Measurements from ENCODE around the gene RERG. TPM values are rescaled to one million over a fixed set of nuclear protein-coding genes. Genes with fewer than 3 reads are reported as not detected.

The RERG gene
- total and polyA plus RNA-seq, 7 donors, result 1.6 to 3.1 (median 2.3) TPM

DNA sequence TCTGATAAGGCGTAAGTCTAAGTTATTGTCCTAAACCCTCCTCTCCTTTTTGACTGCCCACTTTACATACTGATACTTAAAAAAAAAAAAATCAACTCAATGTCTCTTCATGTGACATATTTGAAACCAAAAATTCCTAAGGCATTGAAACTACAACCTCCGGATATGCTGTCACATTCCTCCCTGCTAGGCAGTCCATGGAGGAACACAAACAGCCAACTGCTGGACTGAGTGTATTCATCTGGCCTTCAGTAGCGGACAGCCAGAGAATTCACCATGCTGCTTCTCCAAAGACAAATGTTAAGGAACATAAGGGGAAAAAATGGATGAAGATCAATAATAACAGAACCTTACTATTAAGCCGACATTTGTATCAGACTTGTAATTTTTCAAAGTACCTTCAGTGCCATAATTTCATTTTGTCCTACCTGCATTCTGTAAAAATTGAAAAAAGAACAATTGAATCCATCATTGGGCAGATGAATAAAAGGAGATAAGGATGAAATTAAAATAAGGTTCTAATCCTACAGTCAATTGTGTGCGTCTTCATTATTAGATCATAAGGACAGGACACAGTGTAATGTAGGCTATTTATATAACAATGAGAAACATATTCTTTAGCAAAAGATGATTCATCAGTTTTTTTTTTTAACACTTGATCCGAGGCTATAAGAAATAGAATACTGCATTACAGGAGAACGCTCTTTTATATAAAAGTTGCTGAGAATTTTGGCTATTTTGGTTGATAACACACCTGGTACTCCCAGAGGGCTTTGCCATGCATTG is 12.2 kb downstream of the RERG start:
- TF ChIP-seq, protein P1, sequence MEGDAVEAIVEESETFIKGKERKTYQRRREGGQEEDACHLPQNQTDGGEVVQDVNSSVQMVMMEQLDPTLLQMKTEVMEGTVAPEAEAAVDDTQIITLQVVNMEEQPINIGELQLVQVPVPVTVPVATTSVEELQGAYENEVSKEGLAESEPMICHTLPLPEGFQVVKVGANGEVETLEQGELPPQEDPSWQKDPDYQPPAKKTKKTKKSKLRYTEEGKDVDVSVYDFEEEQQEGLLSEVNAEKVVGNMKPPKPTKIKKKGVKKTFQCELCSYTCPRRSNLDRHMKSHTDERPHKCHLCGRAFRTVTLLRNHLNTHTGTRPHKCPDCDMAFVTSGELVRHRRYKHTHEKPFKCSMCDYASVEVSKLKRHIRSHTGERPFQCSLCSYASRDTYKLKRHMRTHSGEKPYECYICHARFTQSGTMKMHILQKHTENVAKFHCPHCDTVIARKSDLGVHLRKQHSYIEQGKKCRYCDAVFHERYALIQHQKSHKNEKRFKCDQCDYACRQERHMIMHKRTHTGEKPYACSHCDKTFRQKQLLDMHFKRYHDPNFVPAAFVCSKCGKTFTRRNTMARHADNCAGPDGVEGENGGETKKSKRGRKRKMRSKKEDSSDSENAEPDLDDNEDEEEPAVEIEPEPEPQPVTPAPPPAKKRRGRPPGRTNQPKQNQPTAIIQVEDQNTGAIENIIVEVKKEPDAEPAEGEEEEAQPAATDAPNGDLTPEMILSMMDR (IDR thresholded peaks at IDR 0.05), result no peak
- peak; percentile 46 to 78 (median 64) for ATAC-seq

GRCh38 chr12:15208140-15208539 is 13.1 kb downstream of the RERG start:
- intact Hi-C loops (cut with DNase I), result no loop called here
- Histone ChIP-seq H3K27ac (no peak overlapping the region), H3K27me3 (ENCODE audit: insufficient read depth in 3 of 3, low read length in 2 of 3) (peaks cover 0 to 3% (median 0%) of the 10 kb centered on the region in 3 donors), H3K9me3 (no peaks in the 10 kb centered on the region), H3K36me3 (ENCODE audit: insufficient read depth in 1 of 2, low read depth in 1 of 2) (no peaks in the 10 kb centered on the region), H3K4me3 (no peak overlapping the region), H3K4me1 (no peaks in the 10 kb centered on the region)
- TF ChIP-seq, protein P1 (IDR thresholded peaks at IDR 0.05), result peak; percentile 36
- DNase-seq, result no peak
- ATAC-seq, result peak in 3 of 4 donors; percentile 73 to 75 (median 73)
- WGBS, 3 donors, result 84 to 91% (median 87%) methylated on average over 2 of the region's 2 CpGs

More for the DNA sequence above, 12.2 kb downstream of the RERG start:
- H3K4me3 ChIP-seq, result no peak overlapping the region
- no peaks in the 10 kb centered on the region for H3K36me3 ChIP-seq (ENCODE audit: insufficient read depth in 1 of 2, low read depth in 1 of 2)
- 55 to 69% (median 60%) methylated on average over 7 of the region's 7 CpGs for WGBS, 3 donors
- intact Hi-C loops (cut with DNase I), result no loop called here
- no peak for DNase-seq
- no peaks in the 10 kb centered on the region for H3K9me3 ChIP-seq
- no peaks in the 10 kb centered on the region for H3K4me1 ChIP-seq
- H3K27me3 ChIP-seq (ENCODE audit: insufficient read depth in 3 of 3, low read length in 2 of 3), result peaks cover 0 to 3% (median 0%) of the 10 kb centered on the region in 3 donors
- H3K27ac ChIP-seq, result no peak overlapping the region

DNA sequence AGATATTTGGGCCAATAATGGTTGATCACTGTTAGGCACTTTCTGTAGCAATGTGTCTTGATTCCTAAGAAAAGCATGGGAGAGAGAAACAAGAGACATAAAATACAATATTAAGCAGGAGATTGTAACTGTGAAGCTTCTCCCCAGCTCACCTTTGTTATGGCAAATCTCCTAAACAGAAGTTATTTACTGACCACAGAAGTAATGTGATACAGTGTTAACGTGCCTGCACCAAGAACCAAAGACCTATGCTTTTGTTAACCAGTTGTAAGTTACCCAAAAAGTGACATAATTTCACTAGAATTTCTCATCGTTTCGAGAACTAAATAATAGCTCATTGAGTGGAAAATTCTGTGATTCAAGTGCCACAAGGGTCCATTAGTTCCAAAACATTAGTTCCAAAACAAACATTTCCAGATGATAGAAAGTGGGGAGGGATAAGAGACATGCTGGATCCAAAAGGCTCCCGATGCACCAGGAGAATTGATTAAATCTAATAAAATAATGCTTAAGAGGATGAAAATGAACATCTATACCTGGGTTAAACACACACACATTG is 14.3 kb downstream of the RERG start:
- ATAC-seq (no peak), DNase-seq (no peak)
- Histone ChIP-seq H3K4me1 (no peaks in the 10 kb centered on the region), H3K27ac (no peak overlapping the region), H3K9me3 (no peaks in the 10 kb centered on the region), H3K27me3 (ENCODE audit: insufficient read depth in 3 of 3, low read length in 2 of 3) (no peaks in the 10 kb centered on the region), H3K4me3 (no peak overlapping the region), H3K36me3 (ENCODE audit: insufficient read depth in 1 of 2, low read depth in 1 of 2) (no peaks in the 10 kb centered on the region)
- intact Hi-C loops (cut with DNase I), result no loop called here
- WGBS, 3 donors, result 16 to 25% (median 22%) methylated on average over 4 of the region's 4 CpGs
- TF ChIP-seq, protein P1 (IDR thresholded peaks at IDR 0.05), result no peak

- TF ChIP-seq, protein P1 (IDR thresholded peaks at IDR 0.05), result no peak
- intact Hi-C loops (cut with DNase I), result no loop called here
- 82 to 85% (median 82%) methylated on average over 4 of the region's 4 CpGs for WGBS, 3 donors
- Histone ChIP-seq H3K4me1 (no peaks in the 10 kb centered on the region), H3K36me3 (ENCODE audit: insufficient read depth in 1 of 2, low read depth in 1 of 2) (no peaks in the 10 kb centered on the region), H3K27me3 (ENCODE audit: insufficient read depth in 3 of 3, low read length in 2 of 3) (no peaks in the 10 kb centered on the region), H3K9me3 (no peaks in the 10 kb centered on the region), H3K27ac (peak overlapping the region; percentile 33), H3K4me3 (no peak overlapping the region)
- no peak for ATAC-seq
- no peak for DNase-seq
These were observed 14.9 kb downstream of the RERG start for GRCh38 chr12:15206338-15206737.

Data from psoas muscle (tissue), 8 donors.